BLaER1 treated with 17β-estradiol and CSF1 and Interleukin-3, amounts not matched to agents 10 nM and 100 nM (cell line): ENCODE measurements around the gene CERK.

ENCODE experiments used
- H3K27ac ChIP-seq, 11 experiments: shearing (Covaris generic); formaldehyde crosslinking; 2 replicates each; pipeline ENCODE4 v1.8.1; 2022
- H3K27me3 ChIP-seq, 11 experiments: shearing (Covaris generic); formaldehyde crosslinking; 2 replicates each; pipeline ENCODE4 v1.8.1; 2022
- H3K36me3 ChIP-seq, 11 experiments: shearing (Covaris generic); formaldehyde crosslinking; 2 replicates each; pipeline ENCODE4 v1.8.1; 2022
- H3K4me1 ChIP-seq, 10 experiments: shearing (Covaris generic); formaldehyde crosslinking; 2 replicates each; pipeline ENCODE4 v1.8.1; 2022
- H3K4me2 ChIP-seq, 11 experiments: shearing (Covaris generic); formaldehyde crosslinking; 2 replicates each; pipeline ENCODE4 v1.8.1; 2022
- H3K4me3 ChIP-seq, 10 experiments: shearing (Covaris generic); formaldehyde crosslinking; 2 replicates each; pipeline ENCODE4 v1.8.1; 2022
- H3K9ac ChIP-seq, 11 experiments: shearing (Covaris generic); formaldehyde crosslinking; 2 replicates each; pipeline ENCODE4 v1.8.1; 2022
- H3K9me3 ChIP-seq, 11 experiments: shearing (Covaris generic); formaldehyde crosslinking; replicated peaks in 1 of 11; 2 replicates each; pipeline ENCODE4 v1.8.1; 2022
- H4K20me1 ChIP-seq, 11 experiments: shearing (Covaris generic); formaldehyde crosslinking; 2 replicates each; pipeline ENCODE4 v1.8.1; 2022
- Cebpa-rat ChIP-seq, 11 experiments: shearing (Covaris generic); IDR thresholded peaks; 2 replicates each; pipeline ENCODE4 v1.8.1; 2022

CERK gene

DNA sequence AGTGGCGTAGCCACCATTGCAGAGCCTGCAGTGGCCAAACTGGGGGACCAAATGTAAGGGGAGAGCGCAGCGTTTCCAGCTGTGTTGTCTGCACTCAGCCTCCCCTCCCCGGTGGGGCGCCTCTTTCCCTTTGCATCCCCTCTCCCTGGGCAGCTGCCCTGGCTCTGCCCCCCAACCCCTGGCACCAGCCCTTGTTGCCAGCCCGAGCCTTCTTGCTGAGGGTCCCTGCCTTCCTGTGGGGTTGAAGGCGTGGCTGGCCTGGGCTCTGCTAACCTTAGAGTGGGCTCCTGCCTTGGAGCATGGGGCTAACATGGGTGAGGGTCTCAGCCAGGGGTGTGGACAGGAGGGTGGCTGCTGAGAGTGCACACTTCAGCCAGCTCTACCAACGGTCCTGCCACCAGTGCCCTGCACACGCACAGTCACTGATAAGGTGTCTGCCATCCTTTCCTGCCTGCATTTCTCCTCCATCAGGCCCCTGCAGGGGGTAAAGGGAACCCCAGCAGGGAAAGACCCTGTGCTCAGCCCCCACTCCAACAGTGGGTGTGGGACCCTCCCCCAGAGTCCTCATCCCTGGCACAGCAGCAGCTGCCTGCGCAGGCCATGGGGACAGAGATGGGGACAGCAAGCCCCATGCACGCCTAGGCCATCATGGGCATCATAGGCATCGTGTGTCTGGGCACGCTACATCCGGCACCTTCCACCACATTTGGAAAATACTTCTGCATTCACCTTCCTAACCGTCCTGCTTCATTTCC lies 43.5 kb downstream of the CERK start:
- Histone ChIP-seq H3K27me3 (peaks cover 0 to 7% (median 0%) of the 10 kb centered on the region in 11 experiments; a peak in 4 of 22 replicates), H3K36me3 (peaks cover 84 to 100% (median 98%) of the 10 kb centered on the region in 11 experiments), H3K9ac (no peak overlapping the region), H3K4me3 (no peak overlapping the region), H3K4me1 (peaks cover 8 to 34% (median 25%) of the 10 kb centered on the region in 10 experiments; a peak in 18 of 20 replicates), H3K9me3 (no peaks in the 10 kb centered on the region), H3K4me2 (no peak overlapping the region), H3K27ac (no peak overlapping the region), H4K20me1 (peaks cover 14 to 91% (median 69%) of the 10 kb centered on the region in 11 experiments; a peak in 20 of 22 replicates)
- no peak for TF ChIP-seq Cebpa-rat (IDR thresholded peaks at IDR 0.05)

GRCh38 chr22:46693634-46694415 lies 44.2 kb downstream of the CERK start:
- H3K36me3 ChIP-seq, result peaks cover 84 to 100% (median 98%) of the 10 kb centered on the region in 11 experiments
- no peak for TF ChIP-seq Cebpa-rat (IDR thresholded peaks at IDR 0.05)
- H3K4me1 ChIP-seq, result peaks cover 12 to 42% (median 33%) of the 10 kb centered on the region in 10 experiments; a peak in 18 of 20 replicates
- H3K4me3 ChIP-seq, result no peak overlapping the region
- H3K9me3 ChIP-seq, result no peaks in the 10 kb centered on the region
- H3K27ac ChIP-seq, result no peak overlapping the region
- H3K27me3 ChIP-seq, result peaks cover 0 to 15% (median 0%) of the 10 kb centered on the region in 11 experiments; a peak in 6 of 22 replicates
- H4K20me1 ChIP-seq, result peaks cover 21 to 93% (median 77%) of the 10 kb centered on the region in 11 experiments; a peak in 21 of 22 replicates
- no peak overlapping the region for H3K9ac ChIP-seq
- no peak overlapping the region for H3K4me2 ChIP-seq

GRCh38 chr22:46691571-46691970 lies 46.5 kb downstream of the CERK start:
- H3K4me2 ChIP-seq, result peak overlapping the region in 8 of 11 experiments; percentile 35 to 91 (median 72); a peak in 12 of 22 replicates
- H3K4me3 ChIP-seq, result no peak overlapping the region
- no peaks in the 10 kb centered on the region for H3K9me3 ChIP-seq
- H3K9ac ChIP-seq, result no peak overlapping the region
- peaks cover 74 to 97% (median 91%) of the 10 kb centered on the region in 11 experiments for H3K36me3 ChIP-seq
- H3K27me3 ChIP-seq, result peaks cover 0 to 28% (median 0%) of the 10 kb centered on the region in 11 experiments; a peak in 6 of 22 replicates
- H3K27ac ChIP-seq, result no peak overlapping the region
- TF ChIP-seq Cebpa-rat (IDR thresholded peaks at IDR 0.05), result no peak
- peaks cover 41 to 98% (median 86%) of the 10 kb centered on the region in 11 experiments; a peak in 21 of 22 replicates for H4K20me1 ChIP-seq
- H3K4me1 ChIP-seq, result peaks cover 22 to 64% (median 55%) of the 10 kb centered on the region in 10 experiments

GRCh38 chr22:46690146-46690545 lies 47.9 kb downstream of the CERK start:
- Histone ChIP-seq H3K4me3 (no peak overlapping the region), H3K27ac (no peak overlapping the region), H3K36me3 (peaks cover 60 to 94% (median 82%) of the 10 kb centered on the region in 11 experiments), H3K9me3 (no peaks in the 10 kb centered on the region), H4K20me1 (peaks cover 55 to 98% (median 85%) of the 10 kb centered on the region in 11 experiments; a peak in 21 of 22 replicates), H3K4me2 (peak overlapping the region; percentile 16 to 95 (median 82); a peak in 21 of 22 replicates), H3K9ac (no peak overlapping the region; a peak in 1 of 22 replicates), H3K4me1 (peaks cover 37 to 79% (median 69%) of the 10 kb centered on the region in 10 experiments), H3K27me3 (peaks cover 0 to 42% (median 0%) of the 10 kb centered on the region in 11 experiments; a peak in 6 of 22 replicates)
- no peak for TF ChIP-seq Cebpa-rat (IDR thresholded peaks at IDR 0.05)

DNA sequence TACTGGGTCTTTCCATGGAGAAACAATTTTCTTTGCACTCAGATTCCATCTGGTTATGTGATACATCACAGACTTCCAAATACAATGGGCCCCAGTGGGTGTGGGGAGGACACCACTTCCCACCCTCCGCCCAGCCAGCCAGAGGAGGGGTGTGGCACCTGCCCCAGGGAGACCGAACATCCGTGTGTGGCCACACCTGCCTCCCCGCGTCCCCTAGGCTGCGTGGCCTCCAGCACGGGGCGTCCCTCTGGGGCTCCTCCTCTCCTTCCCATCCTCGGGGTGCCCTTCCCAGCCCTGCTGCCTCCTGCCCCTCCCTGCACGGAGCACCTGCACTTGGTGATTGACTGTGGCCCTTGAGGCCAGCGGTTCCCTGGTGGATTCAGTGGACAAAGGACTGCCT lies 49.1 kb downstream of the CERK start:
- H3K36me3 ChIP-seq, result peaks cover 48 to 82% (median 70%) of the 10 kb centered on the region in 11 experiments
- peak overlapping the region in 10 of 11 experiments; percentile 13 to 95 (median 83); a peak in 18 of 22 replicates for H3K4me2 ChIP-seq
- peaks cover 48 to 91% (median 81%) of the 10 kb centered on the region in 10 experiments for H3K4me1 ChIP-seq
- no peak overlapping the region for H3K4me3 ChIP-seq
- peaks cover 0 to 54% (median 0%) of the 10 kb centered on the region in 11 experiments; a peak in 6 of 22 replicates for H3K27me3 ChIP-seq
- H3K27ac ChIP-seq, result peak overlapping the region in 3 of 11 experiments; percentile 36 to 87 (median 84); a peak in 7 of 22 replicates
- peak overlapping the region in 5 of 11 experiments; percentile 18 to 61 (median 37); a peak in 5 of 22 replicates for H3K9ac ChIP-seq
- H3K9me3 ChIP-seq, result no peaks in the 10 kb centered on the region
- peaks cover 67 to 98% (median 85%) of the 10 kb centered on the region in 11 experiments; a peak in 21 of 22 replicates for H4K20me1 ChIP-seq
- TF ChIP-seq Cebpa-rat (IDR thresholded peaks at IDR 0.05), result no peak

GRCh38 chr22:46687460-46687859 lies 50.6 kb downstream of the CERK start:
- Histone ChIP-seq H3K9me3 (no peaks in the 10 kb centered on the region), H3K4me2 (peak overlapping the region; percentile 61 to 95 (median 84)), H3K36me3 (peaks cover 38 to 67% (median 55%) of the 10 kb centered on the region in 11 experiments), H3K27ac (peak overlapping the region in 8 of 11 experiments; percentile 57 to 87 (median 74); a peak in 17 of 22 replicates), H3K9ac (peak overlapping the region in 9 of 11 experiments; percentile 2 to 73 (median 57); a peak in 12 of 22 replicates), H3K27me3 (peaks cover 0 to 66% (median 0%) of the 10 kb centered on the region in 11 experiments; a peak in 6 of 22 replicates), H3K4me1 (peaks cover 59 to 100% (median 96%) of the 10 kb centered on the region in 10 experiments), H4K20me1 (peaks cover 63 to 98% (median 86%) of the 10 kb centered on the region in 11 experiments; a peak in 21 of 22 replicates), H3K4me3 (peak overlapping the region in 1 of 10 experiments; percentile 20; a peak in 1 of 20 replicates)
- no peak for TF ChIP-seq Cebpa-rat (IDR thresholded peaks at IDR 0.05)

DNA sequence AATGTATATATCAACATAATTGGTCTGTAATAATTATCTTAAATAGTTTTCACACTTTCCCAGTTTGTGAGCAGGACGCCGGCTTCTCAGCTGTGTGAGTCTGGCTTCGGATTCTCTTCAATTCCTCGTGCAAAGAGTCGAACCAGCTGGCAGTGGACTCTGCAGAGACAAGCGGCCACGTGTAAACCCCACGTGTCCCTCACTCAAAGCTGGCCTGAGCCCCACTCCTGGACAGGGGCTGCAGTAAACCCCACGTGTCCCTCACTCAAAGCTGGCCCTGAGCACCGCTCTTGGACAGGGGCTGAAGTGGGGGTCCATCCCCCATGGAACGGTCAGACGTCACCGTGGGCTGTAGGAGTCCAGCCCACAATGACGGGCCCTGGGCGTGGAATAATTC lies 51.0 kb downstream of the CERK start:
- H3K4me1 ChIP-seq, result peaks cover 59 to 100% (median 97%) of the 10 kb centered on the region in 10 experiments
- H3K36me3 ChIP-seq, result peaks cover 34 to 63% (median 51%) of the 10 kb centered on the region in 11 experiments
- peak overlapping the region in 8 of 11 experiments; percentile 57 to 87 (median 74); a peak in 17 of 22 replicates for H3K27ac ChIP-seq
- H3K27me3 ChIP-seq, result peaks cover 0 to 70% (median 0%) of the 10 kb centered on the region in 11 experiments; a peak in 6 of 22 replicates
- H4K20me1 ChIP-seq, result peaks cover 64 to 98% (median 87%) of the 10 kb centered on the region in 11 experiments; a peak in 21 of 22 replicates
- H3K4me2 ChIP-seq, result peak overlapping the region; percentile 61 to 95 (median 84)
- peak overlapping the region in 1 of 10 experiments; percentile 20; a peak in 1 of 20 replicates for H3K4me3 ChIP-seq
- TF ChIP-seq Cebpa-rat (IDR thresholded peaks at IDR 0.05), result no peak
- peak overlapping the region in 9 of 11 experiments; percentile 2 to 73 (median 57); a peak in 13 of 22 replicates for H3K9ac ChIP-seq
- H3K9me3 ChIP-seq, result no peaks in the 10 kb centered on the region
